Motor neuron (in vitro differentiated cells): ENCODE measurements around the gene C3orf18. TPM values are rescaled to one million over a fixed set of nuclear protein-coding genes. Genes with fewer than 3 reads are reported as not detected.
A peak's percentile ranks its signal among the peaks of the same experiment; 100 is the strongest.

Experiments used
- ATAC-seq, 8 experiments: fragments of 200-7000 bp; cut with Tn5 transposase; replicated peaks in 6 of 8; 2 replicates each; pipeline ENCODE4 v1.8.0; 2021; ENCODE audit warnings: mild to moderate bottlenecking in 8 of 8, moderate library complexity in 8 of 8
- H3K27ac ChIP-seq, 2 donors: fragments of 250-450 bp; sonication (Bioruptor Pico); 2 replicates each; pipeline ENCODE4 v1.9.0; 2021; ENCODE audit warnings: antibody characterized with exemption in 2 of 2, mild to moderate bottlenecking in 2 of 2, moderate library complexity in 1 of 2
- H3K4me1 ChIP-seq, 2 donors: fragments of 250-450 bp; sonication (Bioruptor Pico); replicated peaks in 1 of 2; 2 replicates each; pipeline ENCODE4 v1.6.1; 2021; ENCODE audit warnings: antibody characterized with exemption in 2 of 2, mild to moderate bottlenecking in 2 of 2, moderate library complexity in 1 of 2
- H3K4me3 ChIP-seq, 5 donors: fragments of 250-450 bp; sonication (Bioruptor Pico); 2 replicates each; pipeline ENCODE4 v1.9.0; 2021; ENCODE audit warnings: antibody characterized with exemption in 5 of 5, mild to moderate bottlenecking in 5 of 5, moderate library complexity in 4 of 5
- WGBS, 10 experiments: fragments of 450-650 bp; shearing (Covaris generic); methylation state at CpG; one replicate each; pipeline ENCODE4 v1.0.0; 2022; 5-methylcytosine and 5-hydroxymethylcytosine counted together
- in situ Hi-C, 9 experiments: fragments of 400-800 bp; cut with MboI; loops; one replicate each; pipeline ENCODE4 v1.15.0; 2021; ENCODE audit warnings: low sequenced_read_pairs in 9 of 9, low pct_unique_long_range_greater_than_20kb in 2 of 9; ENCODE audit not compliant: unreplicated experiment in 9 of 9
- total RNA-seq, 8 experiments: library from RNA; unstranded; fragments of 300-600 nt; gene quantifications; 2 replicates each; pipeline versions ENCODE4 v1.2.3 to v1.2.4, GENCODE V29; 2022

C3orf18 gene
- total RNA-seq, 8 experiments from 2014 or later: 7.4 to 12.3 (median 10.7) TPM

DNA sequence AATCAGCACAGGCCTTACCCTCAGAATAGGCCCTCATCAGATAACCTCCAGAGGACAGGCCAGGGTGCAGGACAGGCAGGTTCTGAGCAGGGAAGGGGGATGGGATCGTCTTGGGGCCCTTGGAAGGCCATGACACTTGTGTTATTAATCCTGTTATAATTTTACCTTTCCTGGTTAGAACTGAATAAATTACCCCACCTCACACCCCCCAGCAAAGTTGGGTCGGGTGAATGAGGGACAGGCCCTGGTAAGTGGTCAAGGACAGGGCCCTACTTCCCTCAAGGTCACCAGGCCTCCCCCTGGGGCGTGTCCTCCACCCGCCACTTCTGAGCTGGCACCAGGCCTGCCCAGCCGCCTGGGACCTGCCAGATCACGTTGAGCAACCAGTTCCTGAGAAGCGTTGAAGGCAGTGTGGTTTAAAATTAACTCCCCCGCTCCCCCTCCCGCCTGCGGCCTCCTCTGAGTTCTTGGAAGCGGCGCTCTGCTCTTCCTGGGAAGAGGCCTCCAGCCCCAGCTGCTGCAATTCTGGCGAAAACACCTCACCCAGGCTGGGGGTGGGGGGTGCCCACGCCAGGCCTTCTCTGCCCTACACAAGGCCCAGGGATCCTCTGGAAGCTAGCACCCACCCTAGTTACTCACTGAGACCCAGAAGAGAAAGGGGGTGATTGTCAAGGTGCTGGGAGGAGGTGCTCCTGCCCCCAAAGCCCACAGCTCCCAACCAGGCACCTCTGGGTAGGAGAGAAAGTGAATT is 33.5 kb upstream of the C3orf18 start:
- Histone ChIP-seq H3K27ac (peak overlapping the region; percentile 85 to 92), H3K4me3 (no peak overlapping the region), H3K4me1 (peaks cover 18 to 23% of the 10 kb centered on the region in 2 donors)
- ATAC-seq: peak; percentile 71 to 84 (median 78)
- in situ Hi-C loops: loop anchor here in 8 of 9 experiments (25.0 kb wide), 2 partner anchors 761 to 786 kb away; partner anchors contain the start of genes MANF (in 3 of the 8) and RBM15B (in 3 of the 8)
- WGBS, 10 experiments: 0 to 50% (median 8%) methylated on average over 1 of the region's 14 CpGs; no CpG with 5 or more reads in 6 of the 10 experiments

DNA sequence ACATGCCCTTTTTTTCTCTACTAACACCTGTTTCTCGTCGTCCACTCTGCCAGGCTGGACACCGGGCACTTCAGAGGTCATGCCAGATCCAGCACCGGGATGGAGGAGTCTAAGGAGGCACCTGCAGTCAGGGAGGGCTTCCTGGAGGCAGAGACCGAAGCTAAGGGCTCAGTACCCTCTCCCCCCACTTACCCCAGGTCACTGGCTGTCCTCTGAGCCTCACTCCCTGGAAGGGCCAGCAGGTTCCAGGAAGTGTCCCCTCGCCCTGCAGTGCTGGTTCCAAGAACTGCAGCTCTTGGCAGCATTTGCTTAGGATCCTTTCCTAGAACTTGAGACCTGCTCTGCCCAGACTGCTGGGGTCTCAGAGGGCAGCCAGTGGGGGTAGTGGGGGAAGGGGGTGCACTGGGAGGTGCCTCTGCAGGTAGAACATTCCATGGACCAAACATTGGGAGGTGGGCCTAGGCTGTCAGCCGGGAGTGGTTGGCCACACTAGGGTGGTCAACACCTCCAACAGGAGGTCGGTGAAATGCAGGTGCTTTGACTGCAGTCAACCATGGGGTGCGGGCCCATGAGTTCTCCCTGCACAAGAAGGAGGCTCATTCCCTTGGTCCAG is 32.7 kb upstream of the C3orf18 start:
- H3K27ac ChIP-seq: peak overlapping the region in 1 of 2 donors; percentile 92
- in situ Hi-C loops: loop anchor here in 8 of 9 experiments (25.0 kb wide), 2 partner anchors 762 to 787 kb away; partner anchors contain the start of genes MANF (in 3 of the 8) and RBM15B (in 3 of the 8)

DNA sequence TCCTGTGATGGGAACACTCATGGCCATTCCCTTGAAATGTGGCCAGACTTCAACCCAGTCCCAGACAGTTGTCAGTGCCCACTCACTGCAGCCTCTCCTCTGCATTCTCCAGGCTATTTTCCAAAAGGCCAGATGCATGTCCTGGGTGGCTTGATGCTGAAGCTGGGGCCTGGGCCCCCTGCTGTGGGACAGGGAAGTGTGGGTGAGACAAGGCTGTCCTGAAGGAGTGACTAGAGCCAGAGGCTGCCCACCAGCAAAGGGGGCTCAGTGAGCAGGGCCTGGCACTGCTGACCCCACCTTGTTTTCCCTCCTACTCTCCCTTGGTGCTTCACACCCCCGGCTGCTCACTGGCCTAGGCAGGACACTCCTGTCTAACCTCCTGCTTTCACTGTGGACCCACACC is 32.2 kb upstream of the C3orf18 start:
- H3K4me1 ChIP-seq: peaks cover 18 to 23% of the 10 kb centered on the region in 2 donors
- ATAC-seq: no peak
- H3K27ac ChIP-seq: no peak overlapping the region
- in situ Hi-C loops: loop anchor here in 8 of 9 experiments (25.0 kb wide), 2 partner anchors 763 to 788 kb away; partner anchors contain the start of genes MANF (in 3 of the 8) and RBM15B (in 3 of the 8)
- H3K4me3 ChIP-seq: no peak overlapping the region
- 60 to 86% (median 83%) methylated on average over 1 of the region's 1 CpG; no CpG with 5 or more reads in 7 of the 10 experiments for WGBS, 10 experiments

More for the DNA sequence above, 32.7 kb upstream of the C3orf18 start:
- no peak overlapping the region for H3K4me3 ChIP-seq
- no peak for ATAC-seq
- WGBS, 10 experiments: 57 to 100% (median 92%) methylated on average over 2 to 6 of the region's 9 CpGs; no CpG with 5 or more reads in 5 of the 10 experiments
- peaks cover 18 to 23% of the 10 kb centered on the region in 2 donors for H3K4me1 ChIP-seq

DNA sequence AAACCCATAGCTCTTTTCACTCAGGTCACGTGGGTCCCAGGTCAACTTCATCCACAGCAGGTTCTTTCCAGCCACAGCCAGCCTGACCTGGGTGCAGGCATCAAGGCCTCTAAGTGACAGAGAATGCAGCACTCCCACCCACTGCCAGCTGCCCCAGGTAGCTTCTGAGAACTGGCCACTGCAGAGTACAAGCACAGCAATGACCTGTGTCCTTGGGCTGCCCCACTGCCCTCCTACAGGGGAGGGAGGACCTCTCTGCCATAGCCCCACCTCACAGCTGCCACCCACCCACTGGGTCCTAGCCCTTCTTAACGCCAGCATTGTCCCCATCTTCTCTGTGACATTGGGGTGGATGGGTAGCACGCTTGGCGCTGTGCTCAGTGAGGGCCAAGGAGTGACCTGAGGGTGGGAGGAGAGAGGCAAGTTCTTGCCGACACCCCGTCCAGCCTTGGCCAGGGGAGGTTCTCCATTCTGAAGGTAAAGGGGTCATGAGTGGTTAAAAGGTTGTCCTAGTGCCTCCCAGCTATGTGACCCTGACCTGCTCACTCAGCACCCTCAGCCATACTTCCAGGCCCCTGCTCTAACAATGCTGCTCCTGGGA is 31.7 kb upstream of the C3orf18 start:
- Histone ChIP-seq H3K4me3 (no peak overlapping the region), H3K4me1 (peaks cover 18 to 23% of the 10 kb centered on the region in 2 donors), H3K27ac (no peak overlapping the region)
- in situ Hi-C loops: no loop called here
- ATAC-seq: no peak
- WGBS, 10 experiments: 75 to 100% (median 83%) methylated on average over 1 to 2 of the region's 6 CpGs; no CpG with 5 or more reads in 7 of the 10 experiments

DNA sequence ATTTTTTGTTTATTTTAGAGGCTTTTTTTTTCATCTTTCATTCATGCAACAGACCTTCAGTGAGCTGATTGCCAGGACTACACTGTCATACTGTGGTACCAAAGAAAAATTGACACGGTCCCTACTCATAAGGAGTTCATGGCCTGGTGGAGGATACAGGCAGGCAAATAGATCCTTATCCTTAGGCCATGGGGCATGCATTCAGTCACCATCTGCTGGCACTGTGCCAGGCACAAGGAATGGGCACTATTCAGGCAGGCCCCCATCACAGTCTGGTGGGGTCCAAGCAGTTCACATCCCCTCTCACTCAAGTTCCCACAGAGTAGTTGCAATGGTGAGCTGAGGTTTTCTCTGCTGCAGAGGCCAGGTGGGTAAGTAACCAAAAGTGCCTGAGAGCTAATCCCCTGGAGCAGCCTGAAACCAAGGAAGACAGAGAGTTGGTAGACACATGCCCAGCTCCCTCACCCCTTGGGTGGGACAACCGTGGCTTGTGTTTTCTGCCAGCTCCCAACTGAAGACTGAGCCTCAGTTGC is 26.8 kb upstream of the C3orf18 start:
- in situ Hi-C loops: no loop called here

DNA sequence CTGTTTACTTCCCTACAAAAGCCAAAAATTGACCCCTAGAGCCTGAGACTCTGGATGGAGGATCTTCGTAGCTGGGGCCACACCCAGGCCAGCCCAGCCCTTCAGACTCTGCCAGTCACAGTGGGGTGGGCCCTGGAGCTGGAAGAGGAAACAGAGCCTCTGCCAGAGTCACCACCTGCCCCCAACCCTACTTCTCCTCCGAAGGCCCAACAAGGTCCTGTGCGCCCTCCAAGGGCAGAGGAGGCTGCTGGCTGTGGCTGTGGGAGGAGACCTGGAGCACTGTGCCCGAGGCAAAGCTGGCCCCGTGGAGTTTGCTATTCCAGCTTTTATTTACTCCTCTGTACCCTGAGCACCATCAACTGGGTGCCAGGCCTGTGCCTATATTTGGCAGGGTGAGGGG is 25.0 kb upstream of the C3orf18 start:
- Histone ChIP-seq H3K27ac (no peak overlapping the region), H3K4me3 (no peak overlapping the region), H3K4me1 (peaks cover 0 to 2% of the 10 kb centered on the region in 2 donors)
- no CpG with 5 or more reads among the region's 5 CpGs for WGBS, 10 experiments
- peak in 6 of 8 experiments; percentile 5 to 49 (median 23) for ATAC-seq
- in situ Hi-C loops: no loop called here

More for the DNA sequence above, 26.8 kb upstream of the C3orf18 start:
- 0 to 62% (median 0%) methylated on average over 1 to 2 of the region's 2 CpGs; no CpG with 5 or more reads in 3 of the 10 experiments for WGBS, 10 experiments
- no peak overlapping the region for H3K4me3 ChIP-seq
- ATAC-seq: peak in 1 of 8 experiments; percentile 25
- no peak overlapping the region for H3K27ac ChIP-seq
- no peaks in the 10 kb centered on the region for H3K4me1 ChIP-seq

DNA sequence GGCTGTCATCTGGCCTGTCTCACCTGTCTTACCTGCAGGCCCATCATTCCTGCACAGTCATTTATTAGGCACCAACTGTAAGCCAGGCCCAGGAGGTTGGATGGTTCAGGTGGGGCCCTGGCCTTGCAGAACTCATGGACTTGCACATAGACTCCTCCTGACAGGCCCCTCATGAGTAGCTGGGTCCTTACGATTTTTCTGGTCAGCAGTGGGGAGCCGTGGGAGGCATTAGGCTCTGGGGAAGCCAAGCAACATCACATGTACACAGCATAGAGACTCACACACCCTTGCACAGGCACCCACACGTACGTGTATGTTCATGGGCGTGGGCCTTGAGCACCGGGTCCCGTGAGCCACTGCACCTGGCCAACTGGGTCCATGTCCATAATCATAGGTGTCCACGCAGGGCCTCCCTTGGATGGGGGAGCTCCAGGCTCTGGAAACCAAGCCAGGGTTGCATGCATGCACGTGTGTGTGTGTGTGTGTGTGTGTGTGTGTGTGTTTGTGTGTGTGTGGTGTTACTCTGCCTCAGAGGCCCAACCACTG is 23.7 kb upstream of the C3orf18 start:
- no peak overlapping the region for H3K27ac ChIP-seq
- in situ Hi-C loops: no loop called here

DNA sequence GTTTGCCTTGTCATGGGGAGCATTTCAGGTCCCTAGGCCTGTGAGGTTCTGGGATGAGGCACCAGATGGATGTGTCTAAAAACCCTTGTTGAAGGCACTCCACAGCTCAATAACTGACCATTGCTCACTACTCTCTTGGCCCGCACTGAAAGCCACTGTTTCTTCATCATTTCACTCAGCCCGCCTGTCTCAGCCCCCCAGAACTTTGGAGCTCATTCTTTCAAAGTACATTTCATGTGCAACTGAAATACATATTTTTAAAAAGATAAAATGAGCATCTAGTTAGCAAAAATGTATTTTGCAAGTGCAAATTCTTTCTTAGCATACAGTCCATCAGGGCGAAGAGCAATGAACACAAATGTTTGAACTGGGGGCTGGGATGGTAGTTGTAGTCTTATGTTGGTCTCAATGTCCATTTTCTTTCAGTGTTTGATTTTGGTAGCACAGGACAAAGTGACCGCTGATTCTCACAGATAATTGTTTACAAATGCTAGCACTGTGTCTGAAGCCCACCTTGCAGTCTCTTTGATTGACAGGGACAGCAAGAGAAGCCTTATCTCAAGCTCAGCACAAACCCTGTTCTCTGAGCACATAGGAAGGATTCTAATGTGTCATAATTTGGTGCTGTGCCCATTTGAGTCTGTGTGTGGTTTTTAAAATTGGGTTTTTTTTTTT is 21.3 kb upstream of the C3orf18 start:
- WGBS, 10 experiments: 70 to 93% (median 85%) methylated on average over 2 to 4 of the region's 4 CpGs; no CpG with 5 or more reads in 3 of the 10 experiments
- Histone ChIP-seq H3K27ac (no peak overlapping the region), H3K4me1 (peaks cover 0 to 4% of the 10 kb centered on the region in 2 donors), H3K4me3 (no peak overlapping the region)
- in situ Hi-C loops: no loop called here
- no peak for ATAC-seq

More for the DNA sequence above, 23.7 kb upstream of the C3orf18 start:
- 25 to 89% (median 60%) methylated on average over 1 to 3 of the region's 9 CpGs; no CpG with 5 or more reads in 6 of the 10 experiments for WGBS, 10 experiments
- peaks cover 0 to 4% of the 10 kb centered on the region in 2 donors for H3K4me1 ChIP-seq
- no peak overlapping the region for H3K4me3 ChIP-seq
- no peak for ATAC-seq

DNA sequence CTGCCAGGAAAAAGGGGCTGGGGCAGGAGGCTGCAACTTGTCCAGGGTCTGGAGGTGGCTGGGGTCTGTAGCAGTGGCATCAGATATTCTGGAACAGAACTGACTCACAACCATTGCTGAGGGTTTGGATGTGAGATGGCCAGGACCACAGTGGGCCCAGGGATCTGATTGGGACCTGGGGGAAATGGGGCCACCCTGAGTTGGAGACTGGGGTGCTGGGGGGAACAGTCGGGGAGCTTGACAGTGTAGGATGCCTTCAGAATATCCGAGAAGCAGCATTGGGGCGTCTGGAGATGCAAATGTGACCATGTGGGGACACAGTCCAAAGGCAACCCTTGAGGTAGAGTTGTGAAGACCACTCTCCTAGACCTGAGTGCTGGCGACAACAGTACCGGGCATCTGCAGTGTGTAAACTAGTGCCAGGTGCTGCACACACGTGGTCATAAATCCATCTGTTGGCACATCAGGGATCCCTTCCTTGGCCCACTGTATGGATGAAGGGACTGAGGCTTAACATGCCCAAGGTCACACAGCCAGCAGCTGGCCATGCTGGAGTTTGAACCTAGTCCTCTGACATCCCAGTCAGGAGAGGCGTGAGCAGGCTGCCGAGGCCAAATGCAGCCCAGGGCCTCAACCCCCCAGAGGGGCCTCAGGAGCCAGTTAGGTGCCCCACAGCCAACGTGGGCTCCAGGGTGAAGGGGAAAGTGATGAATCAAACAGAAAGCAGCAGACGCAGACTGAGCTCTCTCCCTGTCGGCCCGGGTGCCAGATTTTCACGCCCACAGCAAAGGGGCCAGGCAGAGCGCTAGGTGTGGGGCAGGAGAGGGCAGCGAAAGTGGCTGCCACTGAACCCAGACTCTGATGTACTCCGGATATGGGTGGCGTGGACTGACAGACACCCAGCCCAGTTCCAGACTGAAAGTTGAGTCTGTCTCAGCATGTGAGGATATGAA is 20.5 kb upstream of the C3orf18 start:
- 25 to 100% (median 67%) methylated on average over 2 to 4 of the region's 17 CpGs; no CpG with 5 or more reads in 5 of the 10 experiments for WGBS, 10 experiments
- Histone ChIP-seq H3K4me1 (peaks cover 0 to 4% of the 10 kb centered on the region in 2 donors), H3K27ac (no peak overlapping the region), H3K4me3 (no peak overlapping the region)
- in situ Hi-C loops: no loop called here
- peak in 3 of 8 experiments; percentile 7 to 16 (median 8) for ATAC-seq

DNA sequence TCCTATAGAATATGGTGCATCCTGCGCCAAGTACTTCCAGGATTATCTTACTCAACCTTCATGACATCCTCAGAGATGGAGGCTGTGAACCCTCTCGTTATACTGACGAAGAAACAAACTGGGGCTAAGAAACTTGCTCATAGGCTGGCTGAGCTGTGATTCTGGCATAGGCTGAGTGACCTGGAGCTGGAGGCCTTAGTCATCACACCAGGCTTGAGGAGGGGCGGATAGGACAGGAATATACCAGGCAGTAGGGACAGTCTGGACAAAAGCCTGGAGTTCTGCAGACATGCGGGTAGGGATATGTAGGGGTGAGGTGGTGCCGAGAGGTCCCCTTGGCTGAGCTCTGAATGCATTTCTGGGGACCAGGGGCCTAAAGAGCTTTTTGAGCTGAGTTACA is 19.8 kb upstream of the C3orf18 start:
- peaks cover 0 to 4% of the 10 kb centered on the region in 2 donors for H3K4me1 ChIP-seq
- H3K27ac ChIP-seq: no peak overlapping the region
- ATAC-seq: peak in 7 of 8 experiments; percentile 29 to 84 (median 80)
- WGBS, 10 experiments: 32 to 91% (median 84%) methylated on average over 1 to 6 of the region's 6 CpGs; no CpG with 5 or more reads in 4 of the 10 experiments
- in situ Hi-C loops: no loop called here
- no peak overlapping the region for H3K4me3 ChIP-seq

DNA sequence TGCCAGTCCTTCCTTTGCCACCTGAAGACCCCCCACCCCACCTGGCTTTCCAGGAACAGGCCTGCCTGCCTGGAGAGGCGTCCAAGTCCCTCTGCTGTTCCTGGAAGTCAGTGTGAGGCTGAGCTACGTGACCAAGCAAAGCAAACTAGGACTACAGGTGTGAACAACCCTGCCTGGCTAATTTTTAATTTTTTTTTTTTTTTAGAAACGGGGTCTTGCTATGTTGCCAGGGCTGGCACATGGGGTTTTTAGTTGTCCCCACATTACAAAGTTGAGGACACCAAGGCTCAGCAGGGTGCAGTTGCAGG is 19.2 kb upstream of the C3orf18 start:
- ATAC-seq: no peak

More for the DNA sequence above, 19.2 kb upstream of the C3orf18 start:
- Histone ChIP-seq H3K4me1 (peaks cover 0 to 4% of the 10 kb centered on the region in 2 donors), H3K27ac (no peak overlapping the region), H3K4me3 (no peak overlapping the region)
- in situ Hi-C loops: no loop called here
- WGBS, 10 experiments: 82 to 100% (median 87%) methylated on average over 1 to 3 of the region's 3 CpGs; no CpG with 5 or more reads in 5 of the 10 experiments
